ENCODE measurements around the gene TENT4A. TPM values are rescaled to one million over a fixed set of nuclear protein-coding genes. Genes with fewer than 3 reads are reported as not detected.

The TENT4A gene
- polyA plus RNA-seq, 1 donor, result 18.6 TPM

DNA sequence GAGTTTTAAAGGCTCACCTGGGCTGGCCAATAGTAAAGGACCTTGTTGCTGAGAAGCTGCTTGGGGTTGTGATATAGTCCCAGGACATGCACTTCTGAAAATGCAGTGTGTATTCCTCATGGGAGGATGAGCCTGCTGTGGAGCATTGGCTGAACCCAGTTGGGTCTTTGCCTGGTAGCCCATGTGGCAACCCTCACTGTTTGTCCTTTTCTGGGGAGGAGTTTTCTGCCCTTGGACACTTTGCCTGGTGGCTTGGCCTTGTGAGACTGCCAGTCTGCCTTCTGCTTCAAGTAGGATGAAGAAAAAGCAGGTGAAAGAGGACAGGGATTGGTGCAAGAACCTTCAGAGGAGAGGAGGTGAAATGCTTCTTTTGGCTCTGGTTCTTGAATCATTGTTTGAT lies 4.0 kb downstream of the TENT4A start:
- DNase-seq (ENCODE audit: low read depth), result no peak

DNA sequence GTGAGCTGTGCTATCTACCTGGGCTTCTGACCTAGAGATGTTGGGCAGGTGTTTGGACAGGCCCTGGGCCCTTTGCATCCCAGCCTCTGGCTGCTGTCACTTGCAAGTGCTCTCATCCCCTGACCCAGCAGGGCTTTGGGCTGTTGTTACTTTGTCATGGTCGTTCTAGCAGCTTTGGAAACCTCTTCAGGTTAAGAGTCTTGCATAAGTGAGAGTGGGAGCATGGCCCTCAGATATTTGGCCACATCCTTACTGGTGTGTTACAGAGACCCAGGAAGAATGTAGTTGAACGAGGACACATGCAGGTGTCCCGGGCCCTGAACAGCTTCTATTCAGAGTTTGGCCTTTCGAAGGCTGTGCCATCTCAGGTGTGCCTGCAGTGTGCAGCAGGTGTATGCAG lies 4.5 kb downstream of the TENT4A start:
- no peak for DNase-seq (ENCODE audit: low read depth)

DNA sequence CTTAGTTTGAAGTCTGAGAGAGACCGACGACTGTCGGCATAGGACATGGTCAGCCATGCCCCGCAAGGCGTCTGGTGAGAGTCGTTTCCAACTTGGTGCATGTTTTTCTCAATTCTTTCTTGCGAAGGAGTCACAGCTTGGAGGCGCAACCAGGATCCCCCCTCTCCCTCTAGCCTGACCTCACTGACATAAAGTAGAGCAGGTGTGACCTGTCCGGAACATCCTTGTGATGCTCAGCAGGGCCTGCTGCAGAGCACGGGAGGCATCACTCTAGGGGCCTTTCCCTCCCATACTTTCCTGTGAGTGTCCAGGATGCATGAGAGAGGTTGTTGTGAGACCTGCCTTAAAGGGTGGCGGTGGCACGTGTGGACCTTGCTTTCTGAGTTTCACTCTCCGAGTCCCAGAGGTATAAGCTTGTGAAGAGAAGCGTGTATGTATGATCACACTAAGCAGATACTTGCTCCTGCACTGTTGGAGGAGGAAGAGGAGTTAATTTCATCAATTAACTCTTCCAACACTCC lies 5.0 kb downstream of the TENT4A start:
- no peak for DNase-seq (ENCODE audit: low read depth)

DNA sequence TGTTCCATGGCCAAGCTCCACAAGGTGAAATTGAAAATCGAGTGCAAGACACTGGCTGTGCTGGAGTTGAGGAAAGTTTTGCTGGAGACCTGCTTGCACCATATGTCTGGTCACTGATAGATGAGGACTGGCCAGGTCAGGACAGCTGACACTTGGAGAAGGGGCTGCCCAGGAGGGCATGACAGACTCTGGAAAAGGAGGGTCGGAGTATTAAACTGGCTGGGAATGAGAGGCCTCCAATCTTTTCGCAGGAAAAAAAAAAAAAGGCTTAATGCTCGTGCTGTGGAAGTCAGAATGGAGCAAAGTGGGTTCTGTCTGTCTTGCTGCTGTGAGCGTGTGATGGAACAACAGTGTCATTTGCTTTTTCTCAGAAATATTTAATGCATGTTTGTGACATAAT lies 5.5 kb downstream of the TENT4A start:
- DNase-seq (ENCODE audit: low read depth), result no peak

DNA sequence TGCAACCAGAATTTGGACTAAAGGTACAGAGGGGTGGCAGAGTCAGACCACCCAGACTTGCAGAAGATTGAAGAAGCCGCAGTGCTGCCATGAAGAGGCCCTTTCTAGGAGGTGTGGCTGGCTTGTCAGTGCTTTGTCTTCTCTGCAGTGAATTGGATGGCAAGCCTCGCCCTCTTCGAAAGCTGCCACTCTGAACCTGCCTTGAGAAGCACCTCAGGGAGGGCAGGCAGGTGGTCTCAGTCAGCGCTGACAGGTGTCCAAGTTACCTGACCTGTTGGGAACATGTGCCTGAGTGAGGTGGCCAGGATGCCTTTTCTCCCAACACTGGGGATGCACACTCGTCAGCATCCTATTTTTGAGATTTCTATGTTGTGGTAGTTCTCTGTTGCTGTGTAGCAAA lies 6.2 kb downstream of the TENT4A start:
- DNase-seq (ENCODE audit: low read depth), result no peak

DNA sequence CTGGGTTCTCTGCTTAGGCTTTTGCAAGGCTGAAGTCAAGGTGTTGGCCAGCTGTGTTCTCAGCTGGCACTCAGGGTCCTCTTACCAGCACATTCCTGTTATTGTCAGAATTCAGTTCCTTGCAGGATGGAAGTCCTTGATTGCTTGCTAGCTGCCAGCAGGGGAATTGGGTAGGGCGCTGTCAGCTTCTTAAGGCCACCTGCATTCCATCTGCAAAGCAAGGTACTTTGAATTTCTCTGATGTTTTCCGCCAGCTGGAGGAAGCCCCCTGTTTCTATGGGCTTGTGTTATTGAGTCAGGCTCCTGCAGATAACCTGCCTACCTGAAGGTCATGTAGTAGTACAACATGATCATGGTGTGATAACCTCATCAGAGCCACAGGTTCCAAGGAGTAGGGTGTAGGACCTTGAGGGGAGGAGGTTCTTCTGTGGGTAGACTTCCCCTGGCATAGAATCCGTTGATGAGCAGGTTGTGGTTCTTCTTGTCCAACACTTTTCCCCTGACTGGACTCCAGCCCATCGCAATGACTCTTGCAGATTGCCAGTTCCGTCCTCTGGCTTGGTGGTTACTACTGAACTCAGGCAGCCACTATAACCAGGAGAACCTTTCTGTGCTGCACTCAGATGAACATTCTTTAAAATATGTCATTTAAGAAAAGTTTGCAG lies 6.8 kb downstream of the TENT4A start:
- DNase-seq (ENCODE audit: low read depth), result no peak

DNA sequence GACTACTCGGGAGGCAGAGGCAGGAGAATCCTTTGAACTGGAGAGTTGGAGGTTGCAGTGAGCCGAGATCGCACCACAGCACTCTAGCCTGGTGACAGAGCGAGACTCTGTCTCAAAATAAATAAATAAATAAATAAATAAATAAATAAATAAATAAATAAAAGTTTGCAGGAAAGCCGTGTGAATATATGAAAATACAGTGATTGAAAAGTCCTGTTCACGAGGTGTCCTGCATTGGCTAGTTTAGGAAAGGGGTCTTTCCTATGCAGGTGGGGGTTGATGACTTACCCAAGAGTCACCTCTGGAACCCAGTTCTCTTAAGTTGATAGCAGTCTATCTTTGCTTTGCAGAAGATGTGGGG lies 7.3 kb downstream of the TENT4A start:
- DNase-seq (ENCODE audit: low read depth), result no peak

DNA sequence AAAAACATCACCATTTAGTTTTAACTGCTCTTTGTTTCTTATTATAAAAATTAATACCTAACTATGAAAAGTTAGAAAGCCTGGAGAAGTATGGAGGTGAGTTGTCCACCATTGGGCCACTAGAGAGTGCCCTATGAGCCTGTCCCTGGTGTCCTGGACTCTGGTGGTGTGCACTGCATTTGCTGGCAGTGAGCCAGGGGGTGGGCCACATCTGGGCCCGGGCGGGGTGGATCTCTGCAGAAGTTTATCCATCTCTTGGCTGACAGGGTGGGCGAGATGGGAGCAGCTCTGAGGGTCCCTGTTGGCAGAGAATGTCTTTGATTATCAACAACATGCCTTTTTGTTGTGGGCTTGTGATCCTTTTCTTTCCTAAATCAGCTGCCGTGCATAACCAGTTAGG lies 8.2 kb downstream of the TENT4A start:
- DNase-seq (ENCODE audit: low read depth), result no peak

DNA sequence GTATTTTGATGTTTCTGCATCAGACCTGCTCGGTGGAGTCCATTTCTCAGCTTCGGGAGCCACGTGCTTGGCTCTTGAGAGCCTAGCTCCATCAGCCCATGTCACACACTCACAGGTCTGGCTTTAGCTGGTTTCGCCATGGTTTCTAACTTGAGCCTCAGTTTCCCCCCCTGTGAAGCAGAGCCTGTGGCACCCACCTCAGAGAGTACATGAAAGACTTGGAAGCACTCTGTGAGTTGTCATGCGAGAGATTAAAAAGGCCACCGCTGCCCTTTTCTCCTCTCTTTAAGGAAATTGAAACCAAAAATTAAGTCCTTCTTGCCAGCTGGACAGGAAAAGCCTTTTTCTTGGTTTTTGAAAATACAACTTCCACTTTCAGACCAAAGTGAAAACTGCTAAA lies 8.8 kb downstream of the TENT4A start:
- no peak for DNase-seq (ENCODE audit: low read depth)

DNA sequence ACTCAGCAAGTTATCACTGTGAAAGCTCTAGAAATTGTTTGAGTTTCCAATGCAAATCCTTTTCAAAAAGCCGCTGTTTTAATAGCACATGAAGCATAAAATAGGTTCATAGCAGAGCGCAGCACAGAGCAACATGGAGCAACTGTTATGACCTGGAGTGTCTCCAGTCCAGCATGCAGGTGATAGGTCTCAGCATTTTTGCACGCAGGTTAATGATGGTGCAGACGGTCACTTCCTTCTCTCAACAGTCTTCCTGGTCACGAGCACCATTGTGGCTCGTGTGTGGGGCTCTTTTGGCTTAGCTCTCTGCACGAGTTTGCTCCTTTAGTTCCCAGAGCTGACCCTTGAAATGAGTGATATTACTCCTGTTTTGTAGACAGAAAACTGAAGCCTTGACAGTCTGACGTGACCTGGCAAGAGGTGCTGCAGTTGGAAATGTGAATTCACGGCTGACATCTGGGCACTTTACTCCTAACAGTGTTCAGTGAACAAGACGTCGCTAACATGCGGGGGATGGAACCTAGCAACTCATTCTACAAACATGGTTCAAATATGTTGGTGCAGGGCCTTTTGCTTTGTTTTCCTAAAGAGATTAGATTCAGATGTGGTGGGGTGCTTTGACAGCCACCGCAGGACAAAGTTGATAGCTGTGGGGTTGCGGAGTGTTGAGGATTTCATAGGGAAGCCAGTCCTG lies 10.0 kb downstream of the TENT4A start:
- no peak for DNase-seq (ENCODE audit: low read depth)

DNA sequence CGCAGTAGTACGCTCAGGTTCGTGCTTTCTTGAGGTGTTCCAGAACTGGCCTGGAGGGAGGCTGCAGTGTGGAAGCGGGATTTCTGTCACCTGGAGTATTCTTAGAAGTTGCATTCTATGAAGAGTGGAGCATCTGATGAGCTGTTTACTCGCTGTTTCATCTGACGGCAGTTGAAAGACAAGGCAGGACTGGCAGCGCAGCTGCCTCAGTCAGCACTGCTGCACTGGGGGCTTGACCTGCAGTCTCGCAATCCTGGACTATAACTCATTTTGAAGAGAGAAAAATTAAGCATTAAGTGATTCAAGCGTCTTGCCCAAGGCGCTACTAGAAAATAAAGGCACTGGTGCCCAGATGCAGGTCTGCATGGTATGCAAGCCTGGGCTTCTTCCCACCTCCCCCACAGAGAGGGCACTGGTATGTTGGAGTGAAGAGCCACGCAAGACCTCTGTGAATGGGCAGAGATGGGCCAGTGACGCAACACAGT lies 10.6 kb downstream of the TENT4A start:
- DNase-seq (ENCODE audit: low read depth), result no peak

DNA sequence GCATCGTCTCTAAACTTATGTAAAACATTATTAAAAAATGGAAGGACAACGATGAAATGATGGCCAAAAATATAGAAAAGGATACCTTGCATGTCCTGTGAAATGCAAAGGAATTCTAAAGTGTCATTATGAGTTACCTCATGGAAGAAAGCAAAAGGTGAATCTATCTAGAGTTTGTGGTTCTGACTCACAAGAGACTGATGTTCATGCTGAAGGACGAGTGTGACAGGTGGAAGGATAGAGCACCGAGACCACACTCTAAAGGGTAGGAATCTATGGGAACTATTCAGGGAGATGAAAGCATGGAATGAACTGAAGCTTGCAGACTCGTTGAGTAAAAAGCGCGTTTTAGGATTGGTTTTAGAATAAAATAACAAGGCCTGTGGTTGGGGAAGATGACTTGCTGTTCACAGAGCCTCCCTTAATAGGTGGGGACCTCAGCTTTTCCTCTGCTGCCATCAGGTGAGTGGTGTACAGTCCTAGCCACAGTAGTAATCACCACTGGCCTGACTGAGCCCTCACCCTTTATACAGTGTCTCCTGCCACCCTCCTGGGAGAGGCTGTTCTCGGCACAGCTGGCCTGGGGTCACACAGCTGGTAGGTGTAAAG lies 11.2 kb downstream of the TENT4A start:
- DNase-seq (ENCODE audit: low read depth), result no peak

DNA sequence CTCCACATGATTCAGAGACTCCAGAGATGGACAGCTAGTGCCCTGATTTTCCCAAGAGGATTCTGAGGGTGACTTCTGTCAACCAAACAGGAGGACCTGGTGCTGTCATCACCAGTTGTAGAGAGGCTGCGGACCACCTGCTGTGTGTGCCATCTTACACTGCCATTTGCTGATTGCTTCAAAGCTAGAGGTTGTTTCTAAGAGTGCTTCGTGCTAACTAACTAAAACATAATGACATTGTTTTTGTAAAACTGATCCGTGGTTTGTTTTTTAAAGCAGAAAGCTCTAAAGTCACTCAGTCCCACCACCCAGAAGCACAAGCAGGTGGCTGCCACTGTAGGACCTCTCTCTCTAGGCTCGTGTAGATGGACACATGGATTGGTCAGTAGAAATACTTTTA lies 12.2 kb downstream of the TENT4A start:
- DNase-seq (ENCODE audit: low read depth), result no peak

DNA sequence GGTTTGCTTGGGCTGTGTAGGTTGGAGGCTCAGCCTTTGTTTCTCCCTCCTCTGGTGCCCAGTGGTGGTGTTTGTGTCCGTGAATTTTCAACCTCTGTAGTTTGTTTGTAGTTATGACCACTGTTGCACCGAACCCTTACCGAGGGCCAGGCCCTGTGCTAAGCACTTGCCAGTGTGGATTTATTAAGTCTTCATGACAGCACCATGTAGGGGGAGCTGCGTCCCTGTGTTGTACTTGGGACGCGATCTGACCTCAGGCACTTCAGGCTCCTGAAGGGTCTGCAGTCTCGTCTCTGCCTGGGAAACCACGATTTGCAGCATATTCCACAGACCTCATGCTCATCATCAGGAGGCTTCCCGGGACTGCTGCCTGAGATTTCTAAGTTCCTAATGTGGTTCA lies 12.8 kb downstream of the TENT4A start:
- no peak for DNase-seq (ENCODE audit: low read depth)

DNA sequence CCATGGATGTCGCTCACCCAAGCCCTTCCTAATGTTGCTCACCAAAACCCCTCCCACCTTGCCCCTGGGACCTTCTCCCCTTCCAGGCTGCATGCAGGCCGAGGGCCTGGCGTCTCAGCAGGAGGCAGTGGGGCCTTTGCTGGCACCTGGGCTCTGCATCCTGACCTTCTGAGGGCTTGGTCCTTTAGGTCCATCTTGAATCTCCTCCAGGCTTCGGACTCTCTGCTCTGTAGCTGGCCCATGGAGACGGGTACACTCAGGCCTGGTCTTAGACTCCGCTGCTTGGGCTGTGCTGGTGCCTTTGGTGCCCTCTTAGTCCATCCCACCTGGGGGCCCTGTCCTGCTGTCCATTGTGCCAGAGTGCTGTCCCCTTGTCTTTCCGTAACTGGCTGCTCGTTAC lies 14.0 kb downstream of the TENT4A start:
- no peak for DNase-seq (ENCODE audit: low read depth)

DNA sequence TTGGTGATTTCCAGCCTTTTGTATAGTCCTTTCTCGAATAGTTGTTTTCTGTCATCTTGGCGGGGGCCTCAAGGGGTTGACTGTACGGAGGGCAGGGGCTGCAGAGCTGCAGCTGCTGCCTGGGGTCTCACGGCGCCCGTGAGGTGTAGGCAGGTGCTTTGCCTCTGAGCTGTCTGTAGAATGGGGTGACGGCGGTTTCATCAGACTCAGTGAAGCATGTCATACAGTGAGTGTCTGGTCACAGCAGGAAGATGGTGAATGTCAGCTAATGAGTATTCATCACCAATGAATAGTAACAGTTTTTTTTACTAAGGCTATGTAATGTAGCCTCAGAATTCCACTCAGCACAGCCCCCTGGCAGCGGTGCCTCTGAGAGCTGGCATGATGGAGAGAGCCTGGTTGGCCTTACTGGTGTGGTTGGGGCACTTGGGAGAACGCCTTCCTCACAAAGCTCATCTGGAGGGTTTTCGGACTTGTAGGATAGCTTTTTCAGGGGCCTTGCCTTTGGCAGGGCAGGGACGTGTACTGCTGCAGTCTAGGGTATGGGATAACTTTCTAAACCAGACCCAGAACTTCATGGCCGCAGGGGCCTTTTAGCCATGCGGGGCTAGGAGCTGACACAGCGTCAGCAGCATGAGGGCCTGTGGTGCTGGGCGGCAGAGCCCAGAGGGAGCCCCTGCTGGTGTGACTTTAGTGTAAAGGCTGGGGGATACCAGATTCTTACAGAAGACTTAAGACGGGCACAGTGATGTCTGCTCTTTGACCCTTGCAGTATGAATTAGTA lies 15.0 kb downstream of the TENT4A start:
- DNase-seq (ENCODE audit: low read depth), result no peak

DNA sequence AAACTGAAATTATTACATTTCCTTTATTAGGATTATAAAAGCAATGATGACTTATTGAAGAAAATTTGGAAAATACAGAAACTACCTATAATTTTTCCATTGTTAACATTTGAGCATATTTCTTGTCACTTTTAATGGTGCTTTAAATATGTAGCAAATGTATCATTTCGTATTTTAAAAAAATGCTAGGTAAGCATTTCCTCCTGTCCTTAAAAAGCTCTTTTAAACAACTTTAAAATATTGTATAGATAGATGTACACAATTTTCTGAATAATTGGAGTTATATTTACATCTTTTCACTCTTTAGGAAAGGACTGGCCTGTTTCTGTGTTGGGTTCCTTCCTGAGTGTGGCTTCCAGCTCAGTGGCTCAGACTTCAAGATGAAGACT lies 15.6 kb downstream of the TENT4A start:
- no peak for DNase-seq (ENCODE audit: low read depth)

DNA sequence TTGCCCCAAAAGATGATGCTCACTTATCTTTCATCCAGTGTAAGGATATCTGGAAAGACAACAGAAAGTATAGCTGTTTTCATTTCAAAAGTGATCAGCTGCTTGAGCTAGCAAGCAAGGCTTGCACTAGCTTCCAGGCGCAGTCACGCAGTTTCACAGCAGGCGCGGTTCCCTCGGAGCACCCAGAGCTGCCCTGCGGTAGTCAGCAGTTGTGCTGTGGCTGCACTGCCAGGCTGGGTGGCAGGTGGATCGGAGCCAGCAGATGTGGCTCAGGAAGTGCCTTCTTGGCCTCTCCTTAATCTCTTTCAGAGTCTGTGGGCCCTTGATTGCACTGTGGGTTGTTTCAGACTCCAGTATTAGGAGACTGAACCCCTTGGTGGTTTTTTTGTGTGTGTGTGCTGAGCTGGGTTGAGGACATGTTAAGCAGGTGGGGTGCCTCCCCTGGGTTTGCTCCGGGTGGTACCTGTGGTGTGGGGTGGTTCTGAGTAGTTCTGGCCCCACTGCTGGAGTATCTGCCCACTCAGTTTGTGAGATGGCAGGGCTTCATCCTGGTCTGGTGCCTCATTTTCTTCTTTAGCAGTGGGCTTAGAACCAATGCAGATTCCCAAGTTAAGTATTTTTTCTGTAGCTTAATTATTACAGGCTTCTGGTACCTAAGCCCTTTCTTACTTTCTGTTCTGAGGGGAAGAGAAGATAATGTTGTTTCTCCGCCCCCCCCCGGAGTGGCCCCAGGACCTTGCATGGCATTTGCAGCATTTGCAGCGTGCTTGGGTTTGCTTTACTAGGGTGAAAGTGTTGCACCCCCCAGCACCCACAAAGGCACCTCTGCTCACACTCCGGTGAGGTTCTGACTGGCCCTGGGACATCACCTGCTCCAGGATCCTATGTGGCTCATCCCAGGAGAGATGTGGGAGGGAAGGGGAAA lies 16.4 kb downstream of the TENT4A start:
- no peak for DNase-seq (ENCODE audit: low read depth)

DNA sequence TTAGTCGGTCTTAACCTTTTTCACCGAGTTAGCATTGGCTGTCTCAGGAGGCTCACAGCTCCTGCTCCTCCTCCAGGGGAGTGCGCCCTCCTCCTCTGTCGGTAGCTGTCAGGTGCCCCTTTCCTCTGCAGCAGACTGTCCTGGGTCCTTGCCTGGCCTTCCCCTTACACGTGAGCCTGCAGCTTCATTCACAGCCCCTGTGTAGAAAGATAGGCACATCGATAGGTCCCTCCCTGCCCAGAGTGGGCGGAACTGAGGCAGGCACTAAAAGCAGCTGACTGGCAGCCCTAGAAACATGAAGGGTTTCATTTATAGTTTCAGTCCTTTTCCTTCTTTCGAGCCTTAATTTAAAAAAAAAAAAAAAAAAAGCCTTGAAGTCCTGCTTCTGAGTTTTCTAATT lies 17.2 kb downstream of the TENT4A start:
- DNase-seq (ENCODE audit: low read depth), result no peak

DNA sequence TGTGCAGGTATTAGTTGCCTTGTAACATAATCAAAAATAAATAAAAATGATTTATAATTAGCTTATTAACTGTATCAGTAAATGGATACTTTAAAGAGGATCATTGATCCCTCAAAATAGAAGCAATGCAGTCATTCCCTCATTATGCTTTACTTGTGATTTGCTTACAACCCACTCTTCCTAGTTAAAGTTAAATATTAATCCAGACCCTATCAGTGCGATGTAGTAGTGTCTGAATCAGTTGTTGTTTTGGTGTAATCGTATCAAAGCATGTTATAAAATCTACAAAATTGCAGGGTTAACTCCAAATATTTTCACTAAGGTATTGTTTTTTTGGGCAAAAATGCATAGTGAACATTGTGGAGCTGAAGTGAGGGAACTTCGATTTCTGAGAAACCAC lies 17.6 kb downstream of the TENT4A start:
- DNase-seq (ENCODE audit: low read depth), result no peak

Measured in forelimb muscle (tissue), 1 donor.